CD1c-positive myeloid dendritic cell (primary cell): ENCODE measurements around the gene STX2.
"Not testable (repeated sequence)": the region's sequence is repeated elsewhere in the genome, so short reads cannot be mapped to it uniquely, and the experiment has no call there.

Source experiments
- DNase-seq: peaks from one replicate; pipeline ENCODE4 v3.0.0-alpha.2; 2016; ENCODE audit errors: extremely low spot score

STX2 gene

GRCh38 chr12:130764475-130765185 is 74.4 kb downstream of the STX2 start:
- DNase-seq, result peak; percentile 48

- DNase-seq, result peak; percentile 20
These were observed 75.0 kb downstream of the STX2 start for GRCh38 chr12:130764073-130764472.

DNA sequence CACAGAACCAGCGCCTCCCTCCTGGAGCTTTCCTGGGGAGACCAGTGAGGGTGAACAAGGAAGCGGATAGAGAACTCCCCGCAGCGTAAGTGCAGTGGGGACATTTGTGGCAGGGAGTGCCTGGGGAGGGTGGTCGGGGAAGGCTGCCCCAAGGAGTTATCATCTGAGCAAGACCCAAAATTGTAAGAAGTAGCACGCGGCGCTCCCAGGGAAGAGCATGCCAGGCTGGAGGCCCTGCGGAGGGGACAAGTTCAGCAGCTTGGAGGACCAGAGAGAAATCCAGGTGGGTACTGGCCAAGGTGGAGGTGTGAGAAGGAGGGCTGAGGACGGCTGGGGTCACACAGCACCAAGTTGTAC is 76.8 kb downstream of the STX2 start:
- DNase-seq, result no peak

GRCh38 chr12:130761537-130762318 is 77.3 kb downstream of the STX2 start:
- DNase-seq, result peak; percentile 53

DNA sequence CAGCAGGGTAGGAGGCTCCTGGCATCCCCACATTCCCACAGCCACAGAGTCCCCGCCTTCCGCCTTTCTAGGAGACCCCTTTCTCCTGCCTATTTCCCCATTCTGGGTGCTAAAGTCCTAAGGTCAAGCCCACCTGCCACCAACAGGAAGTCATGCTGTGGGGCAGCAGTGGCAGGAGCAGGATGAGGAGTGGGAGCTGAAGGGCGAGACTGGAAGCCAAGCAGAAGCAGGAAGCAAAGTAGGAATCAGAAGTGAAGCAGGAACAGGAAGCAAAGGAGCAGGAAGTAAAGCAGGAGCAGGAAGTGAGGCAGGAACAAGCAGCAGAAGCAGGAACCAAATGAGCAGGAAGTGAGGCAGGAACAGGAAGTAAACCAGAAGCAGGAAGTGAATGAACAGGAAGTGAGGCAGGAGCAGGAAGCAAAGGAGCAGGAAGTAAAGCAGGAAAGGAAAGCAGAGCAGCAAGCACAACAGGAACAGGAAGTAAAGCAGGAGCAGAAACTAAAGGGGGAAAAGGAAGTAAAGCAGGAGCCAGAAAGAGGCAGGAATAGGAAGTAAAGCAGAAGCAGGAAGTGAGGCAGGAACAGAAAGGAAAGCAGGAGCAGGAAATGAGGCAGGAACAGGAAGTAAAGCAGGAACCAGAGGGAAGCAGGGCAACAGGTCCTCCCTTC is 84.7 kb downstream of the STX2 start:
- DNase-seq, result no peak

- no peak for DNase-seq
These were observed 86.3 kb downstream of the STX2 start for GRCh38 chr12:130752692-130753230.

- not testable (repeated sequence) for DNase-seq
These were observed 87.0 kb downstream of the STX2 start for GRCh38 chr12:130752037-130752436.

DNA sequence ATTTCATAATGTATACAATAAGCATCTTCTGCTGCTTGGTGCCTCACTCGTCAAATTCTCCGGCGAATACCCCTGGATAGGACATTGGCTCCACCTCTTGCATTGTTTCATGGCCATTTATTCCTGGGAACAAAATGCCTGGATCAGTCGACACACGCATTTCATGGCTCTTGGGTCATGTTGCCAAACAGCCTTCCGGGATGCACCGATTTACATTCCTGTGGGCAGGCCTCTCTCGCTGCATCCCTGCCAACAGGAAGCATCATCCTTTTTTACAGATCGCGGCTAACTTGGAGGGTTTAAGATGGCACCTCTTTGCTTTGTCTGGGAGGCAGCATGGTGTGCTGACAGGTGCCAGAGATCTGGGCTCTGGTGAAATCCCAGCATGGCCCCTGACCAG is 90.3 kb downstream of the STX2 start:
- no peak for DNase-seq

DNA sequence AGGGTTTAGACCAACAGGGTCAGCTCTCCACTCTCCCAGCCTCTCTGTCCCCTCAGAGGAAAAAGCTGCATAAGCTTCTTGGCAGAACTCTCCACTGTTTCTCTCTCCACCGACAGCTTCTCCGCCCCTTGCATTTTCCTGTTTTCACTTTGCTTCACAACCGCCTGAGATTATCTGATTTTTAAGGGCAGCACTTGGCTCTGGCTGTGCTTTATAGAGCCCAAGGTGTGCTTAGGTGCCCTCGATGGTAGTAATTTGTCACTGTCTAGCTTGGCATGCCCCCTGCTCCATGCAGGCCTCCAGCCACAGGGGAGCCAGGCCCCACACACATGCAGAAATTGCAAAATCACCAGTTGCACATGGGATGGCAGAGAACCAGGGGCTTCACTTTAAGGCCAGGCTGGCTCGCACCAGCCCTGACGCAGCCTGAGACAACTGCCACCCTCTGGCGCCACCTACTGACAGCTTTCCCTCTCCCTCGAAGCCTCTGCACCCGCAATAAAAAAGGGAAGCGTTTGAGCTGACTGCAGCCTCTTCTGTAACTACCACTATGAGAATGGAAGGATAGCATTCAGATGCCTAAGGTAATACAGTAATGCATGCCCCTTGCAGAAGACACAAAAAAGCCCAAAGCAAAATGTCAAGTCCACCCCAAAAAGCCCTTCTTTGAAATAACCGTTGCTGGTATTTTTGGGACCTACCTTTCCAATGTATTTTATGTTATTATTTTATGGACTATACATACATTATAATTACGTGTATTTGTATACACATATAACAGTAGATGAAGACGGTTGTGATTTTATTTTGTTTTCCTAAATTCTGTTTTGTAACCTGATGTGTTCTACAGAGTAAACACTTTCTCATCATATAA is 90.9 kb downstream of the STX2 start:
- peak; percentile 75 for DNase-seq

- DNase-seq, result no peak
These were observed 92.5 kb downstream of the STX2 start for GRCh38 chr12:130746546-130746945.

DNA sequence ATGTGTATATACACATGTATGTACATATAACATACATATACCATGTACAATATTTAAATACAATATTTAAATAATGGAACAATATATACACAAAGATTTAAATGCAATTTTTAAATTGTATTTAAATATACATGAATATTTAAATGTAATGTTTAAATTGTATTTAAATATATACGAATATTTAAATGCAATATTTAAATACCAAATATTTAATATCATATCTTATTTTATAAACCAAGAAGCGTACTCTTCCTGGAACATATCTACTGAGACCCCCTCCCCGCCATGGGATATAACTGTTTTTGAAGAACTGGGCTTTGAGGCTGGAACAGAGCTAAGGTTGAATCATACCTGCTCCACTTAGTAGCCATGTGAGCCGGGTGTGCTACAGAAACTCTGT is 93.1 kb downstream of the STX2 start:
- no peak for DNase-seq

- DNase-seq, result no peak
These were observed 94.8 kb downstream of the STX2 start for GRCh38 chr12:130744274-130744673.

- no peak for DNase-seq
These were observed 95.4 kb downstream of the STX2 start for GRCh38 chr12:130743606-130744005.

DNA sequence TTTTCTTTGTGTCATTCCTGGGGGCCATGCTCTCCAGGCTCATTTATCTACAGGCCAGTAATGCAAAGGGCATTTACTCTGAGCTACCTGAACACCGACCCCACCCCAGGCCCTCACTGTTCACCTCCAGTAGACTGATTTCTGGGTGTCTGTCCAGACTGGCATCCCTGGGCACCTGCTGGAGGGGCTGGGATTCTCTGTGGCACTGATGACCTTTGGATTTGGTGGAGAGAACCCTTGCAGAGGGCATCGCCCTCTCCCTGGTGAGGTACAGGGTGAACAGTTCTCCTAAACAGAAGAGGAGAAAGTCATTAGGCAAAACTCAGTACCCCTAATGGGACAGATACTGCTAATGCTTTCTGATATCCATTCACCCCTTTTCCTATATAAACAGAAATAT is 95.9 kb downstream of the STX2 start:
- DNase-seq, result no peak

- DNase-seq, result no peak
These were observed 96.3 kb downstream of the STX2 start for GRCh38 chr12:130742716-130743115.

GRCh38 chr12:130742112-130742511 is 96.9 kb downstream of the STX2 start:
- DNase-seq, result no peak
